Transverse colon (tissue), 4 donors: ENCODE data around the gene PDE8B. TPM values are rescaled to one million over a fixed set of nuclear protein-coding genes. Genes with fewer than 3 reads are reported as not detected.

Source experiments
- DNase-seq: peaks from one replicate; pipeline ENCODE4 v3.0.0-alpha.2; 2019
- H3K27ac ChIP-seq, 4 donors: fragments of 200-600 bp; sonication (generic); 2 replicates each; pipeline ENCODE4 v1.5.1; 2016 to 2018; ENCODE audit warnings: inconsistent platforms in 4 of 4
- H3K27me3 ChIP-seq: fragments of 200-600 bp; sonication (generic); 2 replicates; pipeline ENCODE4 v1.5.1; 2017; ENCODE audit warnings: inconsistent platforms
- H3K36me3 ChIP-seq, 4 donors: fragments of 200-600 bp; sonication (generic); 2 replicates each; pipeline ENCODE4 v1.5.1; 2017 to 2019; ENCODE audit warnings: inconsistent platforms in 4 of 4
- H3K4me1 ChIP-seq, 4 donors: fragments of 200-600 bp; sonication (generic); 2 replicates each; pipeline ENCODE4 v1.5.1; 2017 to 2020; ENCODE audit warnings: inconsistent platforms in 4 of 4
- H3K4me3 ChIP-seq, 4 donors: fragments of 200-600 bp; sonication (generic); 1 replicate in 1 of 4; 2 replicates in 3 of 4; pipeline versions ENCODE4 v1.5.1 to v1.6.1; 2017 to 2019; ENCODE audit warnings: inconsistent platforms in 4 of 4
- H3K9me3 ChIP-seq, 2 donors: fragments of 200-600 bp; sonication (generic); 2 replicates each; pipeline ENCODE4 v1.5.1; 2017 to 2019; ENCODE audit warnings: inconsistent platforms in 2 of 2
- EP300 ChIP-seq: sonication (generic); formaldehyde crosslinking; IDR thresholded peaks from one replicate; pipeline ENCODE4 v1.6.1; 2017; ENCODE audit warnings: antibody characterized with exemption, low read depth
- POLR2A ChIP-seq: fragments of 450-650 bp; IDR thresholded peaks from one replicate; pipeline ENCODE4 v1.6.1; 2016; ENCODE audit warnings: antibody characterized with exemption, mild to moderate bottlenecking, moderate library complexity
- POLR2AphosphoS5 ChIP-seq, 3 donors: sonication (generic); formaldehyde crosslinking; IDR thresholded peaks; one replicate each; pipeline ENCODE4 v1.6.1; 2016; ENCODE audit warnings: antibody characterized with exemption in 3 of 3
- WGBS, 2 donors: methylation state at CpG; one replicate each; pipeline ENCODE4 v1.1.5; 2018; ENCODE audit warnings: low coverage in 1 of 2; 5-methylcytosine and 5-hydroxymethylcytosine counted together
- in situ Hi-C, 4 donors: fragments of 200-750 bp; cut with MboI; loops; one replicate each; pipeline versions ENCODE4 v1.15.0 to v1.15.1; 2017; ENCODE audit warnings: low sequenced_read_pairs in 3 of 4, low pct_ligation_motif_present in 1 of 4, low pct_unique_long_range_greater_than_20kb in 1 of 4
- intact Hi-C: fragments of 100-400 bp; cut with DNase I; formaldehyde crosslinking; loops from one replicate; pipeline ENCODE4 v1.15.1; 2023; ENCODE audit warnings: low total_unique reads
- total RNA-seq, 4 donors: library from RNA; depleted of rRNA; stranded (reverse); fragments of >200 nt; gene quantifications; one replicate each; pipeline ENCODE4 v1.1.0, GENCODE V29; 2016
- TF ChIP-seq, protein P1 (sequence below), 5 experiments: fragments of 200-600 bp in 3 of 5; fragments of 450-650 bp in 2 of 5; sonication (generic) in 3 of 5; IDR thresholded peaks; 1 replicate in 2 of 5; 2 replicates in 3 of 5; pipeline ENCODE4 v1.5.1; 2016 to 2017; ENCODE audit warnings: antibody characterized with exemption in 5 of 5, inconsistent platforms in 3 of 5, mild to moderate bottlenecking in 2 of 5, moderate library complexity in 1 of 5

The PDE8B gene
- total RNA-seq, 4 donors from 2014 or later, result 0.40 to 22.4 (median 1.2) TPM

DNA sequence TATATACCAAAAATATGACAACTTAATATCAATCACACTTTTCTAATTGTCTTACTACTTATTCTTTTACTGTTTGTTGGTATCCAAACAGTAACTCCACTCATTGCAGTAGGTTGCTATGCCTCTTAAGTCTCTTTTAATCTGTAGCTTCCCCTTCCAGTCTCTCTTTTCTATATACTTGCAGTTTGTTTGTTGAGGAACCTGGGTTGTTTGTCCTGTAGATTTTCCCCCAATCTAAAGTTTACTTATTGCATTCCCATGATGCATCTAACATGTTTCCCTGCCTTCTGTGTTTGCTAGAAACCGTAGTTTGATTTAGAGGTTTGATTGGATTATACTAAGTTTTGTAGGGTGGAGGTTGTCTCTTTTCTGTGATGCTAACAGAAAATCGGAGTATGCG lies 10.6 kb downstream of the PDE8B start:
- WGBS, 2 donors, result 86 to 91% methylated on average over 3 of the region's 3 CpGs
- Histone ChIP-seq H3K4me3 (no peak overlapping the region), H3K36me3 (no peaks in the 10 kb centered on the region), H3K9me3 (no peaks in the 10 kb centered on the region), H3K4me1 (no peaks in the 10 kb centered on the region), H3K27ac (no peak overlapping the region), H3K27me3 (no peaks in the 10 kb centered on the region)
- TF ChIP-seq POLR2A (no peak), EP300 (no peak), POLR2AphosphoS5 (IDR thresholded peaks at IDR 0.05) (no peak)
- TF ChIP-seq, protein P1, sequence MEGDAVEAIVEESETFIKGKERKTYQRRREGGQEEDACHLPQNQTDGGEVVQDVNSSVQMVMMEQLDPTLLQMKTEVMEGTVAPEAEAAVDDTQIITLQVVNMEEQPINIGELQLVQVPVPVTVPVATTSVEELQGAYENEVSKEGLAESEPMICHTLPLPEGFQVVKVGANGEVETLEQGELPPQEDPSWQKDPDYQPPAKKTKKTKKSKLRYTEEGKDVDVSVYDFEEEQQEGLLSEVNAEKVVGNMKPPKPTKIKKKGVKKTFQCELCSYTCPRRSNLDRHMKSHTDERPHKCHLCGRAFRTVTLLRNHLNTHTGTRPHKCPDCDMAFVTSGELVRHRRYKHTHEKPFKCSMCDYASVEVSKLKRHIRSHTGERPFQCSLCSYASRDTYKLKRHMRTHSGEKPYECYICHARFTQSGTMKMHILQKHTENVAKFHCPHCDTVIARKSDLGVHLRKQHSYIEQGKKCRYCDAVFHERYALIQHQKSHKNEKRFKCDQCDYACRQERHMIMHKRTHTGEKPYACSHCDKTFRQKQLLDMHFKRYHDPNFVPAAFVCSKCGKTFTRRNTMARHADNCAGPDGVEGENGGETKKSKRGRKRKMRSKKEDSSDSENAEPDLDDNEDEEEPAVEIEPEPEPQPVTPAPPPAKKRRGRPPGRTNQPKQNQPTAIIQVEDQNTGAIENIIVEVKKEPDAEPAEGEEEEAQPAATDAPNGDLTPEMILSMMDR (IDR thresholded peaks at IDR 0.05), result no peak
- no peak for DNase-seq
- intact Hi-C loops (no loop called here), in situ Hi-C loops (no loop called here)

DNA sequence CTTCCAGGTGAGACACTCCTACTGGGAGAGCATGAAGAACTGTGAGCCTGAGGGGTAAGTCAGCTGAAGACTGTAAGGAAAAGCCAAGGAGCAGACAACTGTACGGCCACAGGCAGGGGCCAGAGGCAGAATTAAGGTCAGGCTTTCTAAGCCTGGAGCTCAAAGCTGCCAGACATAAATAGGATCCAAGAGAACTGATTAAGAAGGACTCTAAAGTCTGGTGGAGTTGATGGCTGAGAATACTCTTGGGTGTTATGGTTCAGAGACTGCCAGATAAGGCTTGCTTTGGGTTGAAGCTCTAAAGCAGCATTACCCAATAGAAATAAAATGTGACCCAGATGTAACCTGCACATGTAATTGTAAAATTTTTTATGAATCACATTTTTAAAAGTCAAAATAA lies 12.2 kb downstream of the PDE8B start:
- no peaks in the 10 kb centered on the region for H3K4me1 ChIP-seq
- WGBS, 2 donors, result 83 to 88% methylated on average over 1 of the region's 1 CpG
- no peak for TF ChIP-seq EP300
- TF ChIP-seq POLR2A, result no peak
- no peak for TF ChIP-seq POLR2AphosphoS5 (IDR thresholded peaks at IDR 0.05)
- TF ChIP-seq, protein P1 (IDR thresholded peaks at IDR 0.05), result no peak
- intact Hi-C loops, result no loop called here
- H3K27ac ChIP-seq, result no peak overlapping the region
- H3K9me3 ChIP-seq, result no peaks in the 10 kb centered on the region
- no peak for DNase-seq
- H3K27me3 ChIP-seq, result no peaks in the 10 kb centered on the region
- in situ Hi-C loops, result no loop called here
- H3K4me3 ChIP-seq, result no peak overlapping the region
- H3K36me3 ChIP-seq, result no peaks in the 10 kb centered on the region

DNA sequence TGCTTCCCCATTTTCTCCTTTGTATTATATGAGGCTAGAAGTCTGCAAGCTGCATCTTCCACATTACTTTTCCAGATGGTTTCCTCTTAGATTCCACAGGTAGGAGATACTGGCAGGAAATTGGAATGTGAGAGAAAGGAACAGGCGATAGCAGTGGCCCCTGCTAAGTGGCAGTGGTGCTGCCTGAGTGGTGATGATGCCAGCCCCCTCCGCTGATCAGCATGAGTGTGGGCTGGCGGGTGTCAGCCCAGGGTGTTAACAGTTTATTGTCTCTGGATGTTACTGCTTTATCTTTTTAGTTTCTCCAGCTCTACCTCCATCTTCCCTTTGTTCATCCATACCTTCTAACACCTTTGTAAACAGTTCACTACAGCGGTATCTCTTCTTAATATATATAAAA lies 13.2 kb downstream of the PDE8B start:
- Histone ChIP-seq H3K36me3 (no peaks in the 10 kb centered on the region), H3K4me1 (no peaks in the 10 kb centered on the region), H3K27me3 (no peaks in the 10 kb centered on the region), H3K27ac (no peak overlapping the region), H3K4me3 (no peak overlapping the region), H3K9me3 (no peaks in the 10 kb centered on the region)
- DNase-seq, result no peak
- 93% methylated on average over 2 to 4 of the region's 4 CpGs for WGBS, 2 donors
- no peak for TF ChIP-seq EP300
- TF ChIP-seq POLR2AphosphoS5 (IDR thresholded peaks at IDR 0.05), result no peak
- TF ChIP-seq POLR2A, result no peak
- in situ Hi-C loops, result no loop called here
- intact Hi-C loops, result no loop called here

DNA sequence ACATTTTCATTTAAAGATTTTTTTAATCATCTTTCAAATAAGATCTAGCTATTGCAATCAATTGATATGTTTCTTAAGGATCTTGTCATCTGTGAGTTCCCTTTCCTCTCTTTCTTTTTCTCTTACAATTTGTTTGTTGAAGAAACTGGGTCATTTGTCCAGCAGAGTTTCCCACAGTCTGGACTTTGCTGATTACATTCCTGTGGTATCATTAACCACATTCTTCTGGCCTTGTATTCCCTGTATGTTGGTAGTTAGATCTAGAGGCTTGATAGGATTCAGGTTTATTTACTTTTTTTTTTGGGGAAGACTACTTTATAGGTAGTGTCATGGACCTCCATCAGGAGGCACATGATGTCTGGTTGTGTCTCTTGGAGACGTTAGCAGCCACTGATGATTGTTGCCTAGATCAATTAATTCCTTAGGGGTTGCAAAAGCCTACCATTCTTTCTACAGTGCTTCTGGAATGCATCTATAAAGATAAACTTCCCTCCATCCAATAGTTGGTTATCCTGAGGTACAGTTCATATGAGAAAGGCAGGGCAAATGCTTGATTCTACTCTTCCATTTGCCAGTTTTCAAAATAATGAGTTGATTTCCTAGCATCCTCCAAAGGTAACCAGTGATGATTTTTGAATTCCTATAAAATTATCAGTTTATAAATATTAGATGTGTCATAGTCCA lies 14.3 kb downstream of the PDE8B start:
- 20 to 42% methylated on average over 1 of the region's 1 CpG for WGBS, 2 donors
- Histone ChIP-seq H3K9me3 (no peaks in the 10 kb centered on the region), H3K27me3 (no peaks in the 10 kb centered on the region), H3K4me1 (no peaks in the 10 kb centered on the region), H3K27ac (no peak overlapping the region), H3K4me3 (no peak overlapping the region), H3K36me3 (no peaks in the 10 kb centered on the region)
- TF ChIP-seq POLR2AphosphoS5 (IDR thresholded peaks at IDR 0.05) (no peak), EP300 (no peak), POLR2A (no peak)
- TF ChIP-seq, protein P1 (IDR thresholded peaks at IDR 0.05), result no peak
- in situ Hi-C loops (no loop called here), intact Hi-C loops (no loop called here)
- no peak for DNase-seq

DNA sequence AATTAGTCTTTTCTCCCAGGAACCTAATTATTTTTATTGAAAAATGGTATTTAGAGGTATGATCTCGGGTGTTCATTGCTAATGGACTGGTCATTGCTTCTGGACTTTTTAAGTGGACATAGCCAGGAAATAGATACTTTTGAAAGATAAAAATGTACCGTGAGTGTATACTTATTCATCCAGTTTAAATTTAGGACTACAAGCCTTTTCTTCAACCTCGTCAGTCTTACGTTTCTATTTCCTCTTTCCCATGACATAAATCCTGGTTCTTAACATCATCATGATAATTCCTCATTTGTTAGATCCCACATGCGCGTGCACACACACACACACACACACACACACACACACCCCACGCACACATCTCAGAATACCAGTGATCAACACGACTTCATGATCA lies 15.1 kb downstream of the PDE8B start:
- Histone ChIP-seq H3K36me3 (no peaks in the 10 kb centered on the region), H3K4me3 (no peak overlapping the region), H3K4me1 (no peaks in the 10 kb centered on the region), H3K9me3 (no peaks in the 10 kb centered on the region), H3K27me3 (no peaks in the 10 kb centered on the region), H3K27ac (no peak overlapping the region)
- intact Hi-C loops (no loop called here), in situ Hi-C loops (no loop called here)
- DNase-seq, result no peak
- WGBS, 2 donors, result 63 to 81% methylated on average over 8 of the region's 8 CpGs
- TF ChIP-seq POLR2A, result no peak
- TF ChIP-seq POLR2AphosphoS5 (IDR thresholded peaks at IDR 0.05), result no peak
